HG03103 (cell line): ENCODE data around the gene SLC12A4.

Experiments used
- ATAC-seq: cut with Tn5 transposase; IDR thresholded peaks from one replicate; pipeline ENCODE4 v1.9.1; 2021; ENCODE audit warnings: low read depth; ENCODE audit not compliant: unreplicated experiment

Gene SLC12A4

DNA sequence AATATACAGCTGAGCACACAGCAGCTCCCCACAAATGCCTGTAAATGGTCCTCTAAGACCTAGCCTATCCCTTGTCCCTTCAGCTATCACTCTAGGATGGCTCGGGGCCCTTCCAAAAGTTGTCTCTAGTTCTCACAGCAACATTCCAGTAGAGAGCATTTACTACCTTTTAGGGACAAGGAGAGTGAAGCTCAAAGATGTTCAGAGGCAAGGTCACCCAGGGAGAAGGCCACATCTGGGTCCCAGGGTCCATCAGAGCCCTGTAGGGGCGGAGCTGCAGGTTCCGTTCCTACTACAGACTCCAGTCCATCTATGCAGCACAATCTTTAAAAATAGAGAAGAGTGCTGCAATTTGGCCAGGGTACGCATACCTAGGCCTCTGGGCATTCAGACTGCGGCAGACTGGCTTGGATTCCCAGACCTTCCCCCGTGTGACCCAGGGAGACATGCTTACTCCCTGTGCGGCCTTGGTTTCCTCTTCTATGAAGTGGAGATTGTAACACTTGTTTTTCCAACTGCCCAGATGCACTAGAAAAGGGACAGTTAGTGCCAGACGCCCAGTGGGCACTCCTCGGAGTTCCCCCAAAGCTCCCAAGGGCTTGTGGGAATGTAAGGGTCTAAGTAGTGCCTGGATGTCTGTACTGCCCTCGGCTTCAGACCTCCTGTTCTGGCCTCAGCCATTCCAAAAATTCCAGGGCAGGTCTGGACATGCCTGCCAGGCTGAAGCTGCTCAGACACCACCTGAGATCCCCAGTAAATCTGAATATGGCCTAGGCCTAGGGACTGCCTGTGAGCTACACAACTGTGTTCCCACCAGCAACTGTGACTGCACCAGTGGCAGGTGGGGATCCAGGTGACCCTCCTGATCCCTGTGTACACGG, 2.5 kb downstream of the SLC12A4 start:
- no peak for ATAC-seq

GRCh38 chr16:67964477-67965131, 3.8 kb downstream of the SLC12A4 start:
- ATAC-seq, result no peak

- ATAC-seq, result no peak
Measured at GRCh38 chr16:67963662-67964321, 4.6 kb downstream of the SLC12A4 start.

GRCh38 chr16:67963292-67963661, 5.2 kb downstream of the SLC12A4 start:
- no peak for ATAC-seq

GRCh38 chr16:67962135-67962534, 6.3 kb downstream of the SLC12A4 start:
- no peak for ATAC-seq

DNA sequence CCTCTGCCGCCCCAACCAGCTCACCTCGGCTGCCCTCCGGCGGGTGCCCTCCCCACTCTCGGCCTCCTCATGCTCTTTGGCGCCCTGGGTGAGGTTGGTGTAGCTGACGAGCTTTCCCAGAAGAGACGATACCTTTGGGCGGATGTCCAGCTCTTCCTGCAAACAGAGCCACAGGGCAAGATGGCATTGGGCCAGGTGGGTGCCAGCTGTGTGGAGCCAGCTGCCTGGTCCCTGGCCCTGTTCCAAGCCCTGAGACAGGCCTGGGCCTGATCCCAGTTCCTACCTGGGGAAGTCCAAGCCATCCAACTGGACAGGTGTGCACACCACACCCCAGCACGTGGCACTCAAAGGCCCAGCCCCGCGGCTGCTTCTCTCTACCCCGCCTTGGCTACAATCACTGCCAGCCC, 6.9 kb downstream of the SLC12A4 start:
- no peak for ATAC-seq

DNA sequence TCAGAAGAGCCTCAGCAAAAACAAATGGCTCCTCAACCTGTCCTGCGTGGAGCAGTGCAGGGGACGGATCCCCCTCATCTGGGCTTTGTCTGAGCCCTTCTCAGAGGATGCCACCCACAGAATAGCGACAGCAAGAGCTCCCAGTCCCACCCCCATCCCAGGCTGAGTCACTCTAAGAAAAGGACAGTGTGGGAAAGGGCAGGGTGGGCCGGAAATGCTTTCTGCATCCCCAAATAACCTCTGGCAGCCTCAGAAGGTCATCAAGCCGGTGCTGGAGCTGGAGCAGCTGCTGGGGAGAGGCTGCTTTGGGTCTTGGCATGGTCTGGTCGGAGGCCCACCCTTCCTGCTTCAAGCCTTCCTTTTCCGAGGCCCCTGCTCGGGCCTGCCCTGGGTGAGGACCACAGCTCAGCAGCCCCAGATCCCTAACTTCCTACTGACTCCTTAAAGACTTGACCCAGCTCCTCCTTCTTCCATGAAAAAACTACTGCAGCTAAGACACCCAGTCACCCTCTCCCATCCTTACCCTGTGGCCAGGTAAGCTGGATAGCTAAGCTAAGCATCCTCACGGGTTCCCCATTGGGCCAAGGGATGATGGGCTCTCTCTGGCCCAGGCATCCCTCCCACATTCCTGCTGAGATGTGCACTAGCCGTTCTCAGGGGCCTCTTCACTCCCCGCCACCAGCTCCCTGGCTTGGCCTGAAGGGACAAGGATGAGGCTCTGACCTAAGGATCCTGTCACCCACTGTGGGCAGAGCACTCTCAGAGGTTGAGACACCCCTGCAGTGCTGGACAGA, 8.7 kb downstream of the SLC12A4 start:
- ATAC-seq, result no peak

GRCh38 chr16:67957622-67958021, 10.8 kb downstream of the SLC12A4 start:
- no peak for ATAC-seq

DNA sequence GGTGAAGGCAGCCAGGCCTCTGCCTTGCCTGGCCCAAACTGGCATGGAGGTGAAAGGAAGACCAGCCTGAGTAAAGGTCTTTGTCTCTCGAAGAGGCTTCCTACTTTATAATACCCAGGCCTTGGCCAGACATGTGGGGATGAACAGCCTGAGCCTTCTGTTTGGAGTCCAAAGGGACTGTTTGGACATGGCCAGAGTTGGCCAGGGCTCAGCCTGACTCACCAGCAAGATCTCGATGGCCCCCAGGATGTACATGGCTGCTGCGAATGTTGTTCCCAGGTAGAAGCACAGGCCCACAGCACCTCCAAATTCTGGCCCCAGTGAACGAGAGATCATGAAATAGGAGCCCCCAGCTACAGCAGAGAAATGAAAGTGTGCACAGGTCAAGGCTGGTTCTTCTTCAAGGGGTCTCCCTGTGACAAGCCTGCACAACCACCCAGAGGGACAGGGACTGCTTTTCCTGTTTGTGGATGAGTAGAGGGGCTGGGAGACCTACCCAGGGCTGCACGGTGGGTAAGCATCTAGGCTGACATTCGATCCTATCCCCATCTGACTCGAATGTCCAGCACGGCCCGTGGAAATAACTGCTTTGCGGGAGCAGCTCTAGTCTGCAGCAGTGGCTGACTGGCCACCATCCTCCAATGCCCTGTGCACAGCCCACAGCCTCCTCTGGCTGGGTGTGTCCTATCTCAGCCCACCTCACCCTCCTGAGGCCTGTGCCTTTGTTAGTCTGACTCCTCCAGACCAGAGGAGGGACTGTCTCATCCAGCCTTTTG, 13.8 kb downstream of the SLC12A4 start:
- ATAC-seq, result no peak

- ATAC-seq, result no peak
Measured at GRCh38 chr16:67953641-67954375, 14.6 kb downstream of the SLC12A4 start.

DNA sequence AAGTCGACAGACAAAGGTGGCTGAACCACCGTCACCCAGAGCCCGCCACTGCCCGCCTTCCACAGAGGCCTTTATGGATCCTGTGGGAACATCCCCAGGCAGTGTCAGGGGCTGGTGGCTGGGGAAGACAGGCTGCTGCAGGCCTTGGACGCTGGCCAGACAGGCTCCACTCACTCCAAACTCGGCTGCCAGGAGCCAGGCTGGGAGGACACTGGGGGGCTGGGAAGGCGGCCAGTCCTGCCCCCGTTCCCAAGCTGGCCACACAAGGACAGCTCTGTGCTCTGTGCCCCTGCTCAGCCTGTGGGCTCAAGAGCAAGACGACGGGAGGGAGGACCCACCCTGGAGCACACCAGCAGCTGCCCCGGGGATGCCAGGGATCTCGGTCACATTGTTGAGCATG, 17.0 kb downstream of the SLC12A4 start:
- ATAC-seq, result no peak

DNA sequence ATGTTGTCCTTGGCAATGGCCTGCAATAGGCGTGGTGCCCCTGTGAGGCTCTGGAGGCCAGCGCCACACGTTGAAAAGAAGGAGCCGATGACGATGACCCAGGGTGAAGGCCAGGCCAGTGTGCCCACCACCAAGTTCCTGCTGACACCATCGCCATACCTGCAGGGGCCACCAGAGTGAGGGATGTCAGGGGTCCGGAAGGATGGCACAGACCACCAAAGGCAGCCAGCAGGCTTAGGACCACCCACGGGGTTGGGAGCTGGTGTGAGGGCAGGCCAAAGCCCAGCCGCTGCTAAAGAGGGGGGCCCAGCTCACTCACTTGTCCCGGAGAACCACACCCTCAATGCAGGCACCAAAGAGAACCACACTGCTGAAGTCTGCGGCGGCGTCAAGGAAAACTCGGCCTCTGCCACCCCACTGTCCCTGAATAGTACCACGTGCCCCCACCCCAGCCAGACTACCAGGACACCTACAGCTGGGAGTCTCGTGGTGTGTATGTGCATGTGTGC, 18.0 kb downstream of the SLC12A4 start:
- no peak for ATAC-seq

DNA sequence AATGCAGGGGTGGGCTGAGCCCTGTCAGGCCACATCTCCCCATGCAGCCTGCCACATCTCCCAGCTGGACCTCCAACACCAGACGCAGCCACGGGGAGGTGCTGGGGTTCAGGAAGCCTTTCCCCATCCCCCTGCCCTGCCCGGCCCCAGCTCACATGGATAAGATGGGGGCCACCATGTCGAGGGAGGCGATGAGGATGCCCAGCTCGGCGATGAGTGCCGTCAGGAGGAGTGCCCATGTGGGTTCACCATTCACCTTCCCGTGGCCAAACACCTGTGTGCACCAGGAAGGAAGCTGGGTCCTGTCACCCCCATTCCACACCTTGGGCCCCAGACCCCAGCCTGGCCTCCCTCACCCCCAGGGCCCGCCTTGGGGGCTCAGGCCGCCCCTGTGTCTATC, 18.8 kb downstream of the SLC12A4 start:
- ATAC-seq, result no peak

GRCh38 chr16:67948015-67948414, 20.4 kb downstream of the SLC12A4 start:
- ATAC-seq, result no peak

DNA sequence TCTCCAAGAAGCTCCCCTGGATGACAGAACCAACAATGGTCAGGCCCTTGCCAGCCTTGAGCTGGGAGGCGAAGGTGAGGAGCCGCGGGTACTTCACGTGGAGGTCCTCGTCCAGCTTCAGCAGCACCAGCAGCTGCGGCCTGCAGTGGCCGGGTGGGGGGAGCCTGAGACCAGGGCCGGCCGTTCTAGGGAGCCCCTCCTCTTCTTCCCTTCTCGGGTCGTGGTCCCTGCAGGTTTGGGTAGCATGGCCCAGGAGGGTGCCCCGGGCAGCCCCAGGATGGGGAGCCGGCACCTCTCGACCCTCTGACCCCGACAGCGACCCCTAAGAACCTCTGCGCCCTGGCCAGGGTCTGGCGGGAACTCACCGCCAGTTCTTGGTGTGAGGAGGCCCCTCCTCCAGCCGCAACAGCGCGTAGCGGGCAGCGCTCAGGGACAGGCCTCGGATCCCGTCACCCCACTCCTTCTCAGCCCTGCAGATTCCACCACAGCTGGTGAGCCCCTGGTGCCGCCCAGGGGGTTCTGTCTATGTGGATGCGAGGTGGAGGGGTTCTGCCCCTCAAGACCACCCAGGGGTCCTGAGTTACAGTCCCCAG, 21.4 kb downstream of the SLC12A4 start:
- ATAC-seq, result no peak

DNA sequence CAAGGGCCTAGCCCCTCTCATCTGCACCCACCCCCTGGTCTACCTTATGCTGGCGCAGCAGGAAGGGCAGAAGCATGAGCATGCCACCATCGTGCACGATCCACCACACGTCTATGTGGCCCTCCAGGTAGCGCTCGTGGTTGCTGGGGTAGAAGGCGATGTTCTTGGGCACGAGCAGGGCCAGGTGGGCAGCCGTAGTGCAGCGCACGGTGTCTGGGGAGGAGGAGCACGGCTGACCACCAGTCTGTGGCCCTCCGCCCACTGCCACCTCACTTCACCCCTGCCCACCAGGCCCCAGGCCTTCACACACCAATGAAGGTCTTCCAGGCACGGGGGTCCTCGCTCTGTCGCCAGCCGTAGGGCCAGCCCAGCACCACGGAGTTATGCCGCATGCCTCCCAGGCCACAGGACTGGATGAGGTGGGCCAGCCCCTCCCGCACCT, 22.3 kb downstream of the SLC12A4 start:
- ATAC-seq, result no peak

GRCh38 chr16:67945392-67945933, 23.0 kb downstream of the SLC12A4 start:
- ATAC-seq, result no peak

DNA sequence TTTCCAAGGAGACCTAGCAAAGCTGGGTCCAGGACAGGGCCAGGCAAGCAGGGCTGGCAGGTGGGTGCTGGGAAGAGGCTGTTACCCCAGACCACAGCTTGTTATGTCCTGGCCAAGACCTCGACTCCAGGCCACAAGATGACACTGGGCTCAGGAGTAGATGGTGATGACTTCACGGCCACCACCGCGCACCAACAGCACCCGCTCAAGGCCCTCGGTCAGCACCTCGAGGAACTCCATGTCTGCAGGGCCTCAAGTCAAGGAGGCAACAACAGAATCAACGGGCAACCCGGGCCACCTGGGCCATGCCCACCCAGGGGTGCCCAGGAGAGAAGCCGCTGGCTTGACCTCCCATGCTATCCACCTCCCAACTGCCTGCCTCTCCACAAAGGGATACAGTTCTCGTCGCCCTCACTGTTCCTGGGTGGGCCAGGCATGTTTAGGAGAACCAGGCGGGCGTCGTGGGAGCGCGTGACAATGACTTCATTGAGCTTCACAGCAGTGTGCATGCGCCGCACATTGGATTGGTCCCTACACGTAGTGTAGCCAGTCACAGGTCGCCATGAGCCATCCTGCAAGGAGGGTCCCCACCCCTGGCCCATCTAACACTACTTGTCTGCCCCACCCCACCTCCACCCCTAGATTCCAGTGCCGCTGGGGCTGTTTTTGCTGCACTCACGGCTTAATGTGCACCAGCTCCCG, 23.6 kb downstream of the SLC12A4 start:
- no peak for ATAC-seq
